HG03558 (cell line): ENCODE measurements around the gene EIF2D.
"Not testable (repeated sequence)": the region's sequence is repeated elsewhere in the genome, so short reads cannot be mapped to it uniquely, and the experiment has no call there.

Source experiments
- ATAC-seq: cut with Tn5 transposase; IDR thresholded peaks from one replicate; pipeline ENCODE4 v1.9.1; 2021; ENCODE audit warnings: moderate number of reproducible peaks; ENCODE audit not compliant: unreplicated experiment; ENCODE audit errors: extremely low read depth

The EIF2D gene

GRCh38 chr1:206612129-206612876 is at the start of gene EIF2D:
Gene EIF2D, minus strand, starts transcription at chr1:206612465. Its CDS starts 123 bp downstream, at chr1:206612342.
- ATAC-seq: no peak

GRCh38 chr1:206661161-206661820 is 49.0 kb upstream of the EIF2D start:
- no peak for ATAC-seq

- no peak for ATAC-seq
These were observed 47.9 kb upstream of the EIF2D start for GRCh38 chr1:206660136-206660535.

- no peak for ATAC-seq
These were observed 46.7 kb upstream of the EIF2D start for GRCh38 chr1:206658981-206659273.

GRCh38 chr1:206658264-206658980 is 46.2 kb upstream of the EIF2D start:
- ATAC-seq: no peak

- no peak for ATAC-seq
These were observed 45.5 kb upstream of the EIF2D start for GRCh38 chr1:206657751-206658150.

GRCh38 chr1:206656936-206657335 is 44.7 kb upstream of the EIF2D start:
- ATAC-seq: no peak

- ATAC-seq: no peak
These were observed 43.2 kb upstream of the EIF2D start for GRCh38 chr1:206655471-206655882.

GRCh38 chr1:206654828-206655227 is 42.6 kb upstream of the EIF2D start:
- ATAC-seq: no peak

GRCh38 chr1:206653715-206654459 is 41.6 kb upstream of the EIF2D start:
- ATAC-seq: no peak

- no peak for ATAC-seq
These were observed 40.0 kb upstream of the EIF2D start for GRCh38 chr1:206651958-206652890.

GRCh38 chr1:206651014-206651413 is 38.7 kb upstream of the EIF2D start:
- ATAC-seq: no peak

GRCh38 chr1:206649261-206649921 is 37.1 kb upstream of the EIF2D start:
- ATAC-seq: no peak

GRCh38 chr1:206647224-206647623 is 35.0 kb upstream of the EIF2D start:
- no peak for ATAC-seq

- no peak for ATAC-seq
These were observed 34.2 kb upstream of the EIF2D start for GRCh38 chr1:206646504-206646903.

- ATAC-seq: no peak
These were observed 30.9 kb upstream of the EIF2D start for GRCh38 chr1:206643118-206643698.

GRCh38 chr1:206642074-206642473 is 29.8 kb upstream of the EIF2D start:
- not testable (repeated sequence) for ATAC-seq

GRCh38 chr1:206637605-206638004 is 25.3 kb upstream of the EIF2D start:
- ATAC-seq: no peak

- no peak for ATAC-seq
These were observed 24.4 kb upstream of the EIF2D start for GRCh38 chr1:206636671-206637070.
